ENCODE data around the gene USP5. TPM values are rescaled to one million over a fixed set of nuclear protein-coding genes. Genes with fewer than 3 reads are reported as not detected.
A peak's percentile ranks its signal among the peaks of the same experiment; 100 is the strongest.
"Not testable (repeated sequence)": the region's sequence is repeated elsewhere in the genome, so short reads cannot be mapped to it uniquely, and the experiment has no call there.

The USP5 gene
- total RNA-seq, 2 experiments from 2014 or later = 125 to 127 TPM

- H3K9me3 Mint-ChIP-seq = no peaks in the 10 kb centered on the region
- H3K27me3 Mint-ChIP-seq = no peaks in the 10 kb centered on the region
- peak within 1 kb of the TSS; percentile 95 for H3K27ac Mint-ChIP-seq
- H3K4me3 Mint-ChIP-seq = peak within 1 kb of the TSS; percentile 90
- peaks cover 48% of the 10 kb centered on the region for H3K4me1 Mint-ChIP-seq
- H3K36me3 Mint-ChIP-seq = peaks cover 59% of the 10 kb centered on the region
- peak; percentile 100 for DNase-seq
Observed at GRCh38 chr12:6873094-6874014, 21.4 kb downstream of the USP5 start, which contains the start of gene SPSB2. TSS of gene SPSB2 (minus strand) at chr12:6873303. CDS start at chr12:6872901, 402 bp downstream.

- H3K27me3 Mint-ChIP-seq, DNase-seq, H3K9me3 Mint-ChIP-seq: not testable (repeated sequence)
- Mint-ChIP-seq H3K4me3 (peak overlapping the region; percentile 90), H3K4me1 (peaks cover 42% of the 10 kb centered on the region), H3K27ac (peak overlapping the region; percentile 79), H3K36me3 (peaks cover 53% of the 10 kb centered on the region)
Observed at GRCh38 chr12:6874015-6874368, 22.0 kb downstream of the USP5 start.

GRCh38 chr12:6879824-6880223, 27.9 kb downstream of the USP5 start:
- H3K4me1 Mint-ChIP-seq, DNase-seq, H3K4me3 Mint-ChIP-seq, H3K9me3 Mint-ChIP-seq, H3K27me3 Mint-ChIP-seq: not testable (repeated sequence)
- Mint-ChIP-seq H3K36me3 (peaks cover 17% of the 10 kb centered on the region), H3K27ac (peak overlapping the region; percentile 42)

GRCh38 chr12:6883252-6883651, 31.3 kb downstream of the USP5 start:
- Mint-ChIP-seq H3K27ac (no peak overlapping the region), H3K27me3 (no peaks in the 10 kb centered on the region), H3K4me1 (no peaks in the 10 kb centered on the region), H3K4me3 (no peak overlapping the region), H3K9me3 (no peaks in the 10 kb centered on the region), H3K36me3 (peaks cover 5% of the 10 kb centered on the region)
- DNase-seq = no peak

- H3K27me3 Mint-ChIP-seq = no peaks in the 10 kb centered on the region
- no peak overlapping the region for H3K27ac Mint-ChIP-seq
- peaks cover 5% of the 10 kb centered on the region for H3K36me3 Mint-ChIP-seq
- no peaks in the 10 kb centered on the region for H3K9me3 Mint-ChIP-seq
- H3K4me1 Mint-ChIP-seq = no peaks in the 10 kb centered on the region
- H3K4me3 Mint-ChIP-seq = no peak overlapping the region
- DNase-seq = no peak
Observed at GRCh38 chr12:6883683-6884082, 31.7 kb downstream of the USP5 start.

GRCh38 chr12:6884539-6884938, 32.6 kb downstream of the USP5 start:
- H3K4me1 Mint-ChIP-seq = no peaks in the 10 kb centered on the region
- DNase-seq = no peak
- H3K9me3 Mint-ChIP-seq = no peaks in the 10 kb centered on the region
- H3K27me3 Mint-ChIP-seq = no peaks in the 10 kb centered on the region
- no peak overlapping the region for H3K4me3 Mint-ChIP-seq
- H3K27ac Mint-ChIP-seq = no peak overlapping the region
- H3K36me3 Mint-ChIP-seq = peaks cover 5% of the 10 kb centered on the region

GRCh38 chr12:6886206-6886999, 34.5 kb downstream of the USP5 start:
- DNase-seq, H3K36me3 Mint-ChIP-seq, H3K27ac Mint-ChIP-seq, H3K4me1 Mint-ChIP-seq, H3K4me3 Mint-ChIP-seq, H3K27me3 Mint-ChIP-seq, H3K9me3 Mint-ChIP-seq: not testable (repeated sequence)

- Mint-ChIP-seq H3K36me3 (peaks cover 5% of the 10 kb centered on the region), H3K4me3 (no peak overlapping the region), H3K4me1 (peaks cover 16% of the 10 kb centered on the region), H3K27me3 (no peaks in the 10 kb centered on the region), H3K9me3 (no peaks in the 10 kb centered on the region), H3K27ac (no peak overlapping the region)
- no peak for DNase-seq
Observed at GRCh38 chr12:6887460-6887859, 35.5 kb downstream of the USP5 start.

GRCh38 chr12:6888360-6888759, 36.4 kb downstream of the USP5 start:
- Mint-ChIP-seq H3K27me3 (no peaks in the 10 kb centered on the region), H3K4me3 (no peak overlapping the region), H3K27ac (no peak overlapping the region), H3K4me1 (peaks cover 19% of the 10 kb centered on the region), H3K36me3 (peaks cover 3% of the 10 kb centered on the region), H3K9me3 (no peaks in the 10 kb centered on the region)
- no peak for DNase-seq

- not testable (repeated sequence) for H3K36me3 Mint-ChIP-seq, H3K27ac Mint-ChIP-seq
Observed at GRCh38 chr12:6888794-6889193, 36.8 kb downstream of the USP5 start.

GRCh38 chr12:6889775-6890573, 38.0 kb downstream of the USP5 start:
- not testable (repeated sequence) for H3K27me3 Mint-ChIP-seq, H3K9me3 Mint-ChIP-seq, DNase-seq, H3K36me3 Mint-ChIP-seq
- H3K27ac Mint-ChIP-seq = peak overlapping the region; percentile 90
- H3K4me3 Mint-ChIP-seq = peak overlapping the region; percentile 82
- peaks cover 19% of the 10 kb centered on the region for H3K4me1 Mint-ChIP-seq

More at GRCh38 chr12:6888794-6889193, 36.8 kb downstream of the USP5 start:
- peaks cover 19% of the 10 kb centered on the region for H3K4me1 Mint-ChIP-seq
- not testable (repeated sequence) for DNase-seq, H3K4me3 Mint-ChIP-seq, H3K27me3 Mint-ChIP-seq, H3K9me3 Mint-ChIP-seq

- peak; percentile 100 for DNase-seq
- H3K9me3 Mint-ChIP-seq = no peaks in the 10 kb centered on the region
- peak overlapping the region; percentile 82 for H3K4me3 Mint-ChIP-seq
- peaks cover 1% of the 10 kb centered on the region for H3K36me3 Mint-ChIP-seq
- no peaks in the 10 kb centered on the region for H3K27me3 Mint-ChIP-seq
- peaks cover 19% of the 10 kb centered on the region for H3K4me1 Mint-ChIP-seq
- peak overlapping the region; percentile 90 for H3K27ac Mint-ChIP-seq
Observed at GRCh38 chr12:6890789-6891645, 39.1 kb downstream of the USP5 start.

GRCh38 chr12:6891646-6892001, 39.7 kb downstream of the USP5 start:
- H3K27ac Mint-ChIP-seq = peak overlapping the region; percentile 90
- no peak for DNase-seq
- peaks cover 19% of the 10 kb centered on the region for H3K4me1 Mint-ChIP-seq
- H3K27me3 Mint-ChIP-seq = no peaks in the 10 kb centered on the region
- no peaks in the 10 kb centered on the region for H3K9me3 Mint-ChIP-seq
- peaks cover 1% of the 10 kb centered on the region for H3K36me3 Mint-ChIP-seq
- peak overlapping the region; percentile 82 for H3K4me3 Mint-ChIP-seq

GRCh38 chr12:6892683-6893082, 40.7 kb downstream of the USP5 start:
- Mint-ChIP-seq H3K4me3 (peak overlapping the region; percentile 32), H3K27ac (peak overlapping the region; percentile 38), H3K4me1 (peaks cover 19% of the 10 kb centered on the region)
- not testable (repeated sequence) for H3K36me3 Mint-ChIP-seq, H3K27me3 Mint-ChIP-seq, H3K9me3 Mint-ChIP-seq, DNase-seq

Measured in activated naive CD8-positive, alpha-beta T cell treated with anti-CD3 and anti-CD28 coated beads for 36 hours (primary cell).